Chondrocyte (in vitro differentiated cells): ENCODE measurements around the gene PWWP2B. TPM values are rescaled to one million over a fixed set of nuclear protein-coding genes. Genes with fewer than 3 reads are reported as not detected.
A peak's percentile ranks its signal among the peaks of the same experiment; 100 is the strongest.

ENCODE experiments used
- DNase-seq: peaks from one replicate; pipeline ENCODE4 v3.0.0; 2021; ENCODE audit warnings: mixed read lengths, low spot score
- H3K27ac Mint-ChIP-seq: one replicate; pipeline ENCODE4 v1.8.0; 2021; ENCODE audit warnings: mild to moderate bottlenecking, moderate library complexity, mixed read lengths; ENCODE audit not compliant: unreplicated experiment
- H3K27me3 Mint-ChIP-seq: 2 replicates; pipeline ENCODE4 v1.8.0; 2021; ENCODE audit warnings: low read depth, mixed read lengths
- H3K36me3 Mint-ChIP-seq: 2 replicates; pipeline ENCODE4 v1.8.0; 2021; ENCODE audit warnings: low read depth, mixed read lengths
- H3K4me1 Mint-ChIP-seq: 2 replicates; pipeline ENCODE4 v1.8.0; 2021; ENCODE audit warnings: low read depth, mild to moderate bottlenecking, mixed read lengths
- H3K4me3 Mint-ChIP-seq: one replicate; pipeline ENCODE4 v1.8.0; 2021; ENCODE audit warnings: mild to moderate bottlenecking, moderate library complexity, mixed read lengths; ENCODE audit not compliant: unreplicated experiment
- H3K9me3 Mint-ChIP-seq: 2 replicates; pipeline ENCODE4 v1.8.0; 2021; ENCODE audit warnings: low read depth, mixed read lengths
- CTCF ChIP-seq: fragments of 200-600 bp; sonication (generic); IDR thresholded peaks from 2 replicates; pipeline ENCODE4 v1.5.0; 2021; ENCODE audit warnings: antibody characterized with exemption, mild to moderate bottlenecking, moderate library complexity
- total RNA-seq: library from RNA; stranded (reverse); gene quantifications from 3 replicates; pipeline ENCODE4 v1.2.1, GENCODE V29; 2021

Gene PWWP2B
- total RNA-seq, 1 donor from 2014 or later: 13.2 TPM

GRCh38 chr10:132368881-132369635 lies 27.9 kb upstream of the PWWP2B start:
- peak; percentile 44 for DNase-seq
- Mint-ChIP-seq H3K9me3 (peaks cover 10% of the 10 kb centered on the region), H3K4me3 (no peak overlapping the region), H3K27ac (no peak overlapping the region), H3K36me3 (peaks cover 32% of the 10 kb centered on the region), H3K27me3 (no peaks in the 10 kb centered on the region), H3K4me1 (no peaks in the 10 kb centered on the region)
- no peak for TF ChIP-seq CTCF

- Mint-ChIP-seq H3K9me3 (peaks cover 10% of the 10 kb centered on the region), H3K4me3 (no peak overlapping the region), H3K27ac (no peak overlapping the region), H3K27me3 (no peaks in the 10 kb centered on the region), H3K36me3 (peaks cover 30% of the 10 kb centered on the region), H3K4me1 (no peaks in the 10 kb centered on the region)
- DNase-seq: peak; percentile 28
- no peak for TF ChIP-seq CTCF
These were observed 27.3 kb upstream of the PWWP2B start for GRCh38 chr10:132369636-132370185.

- DNase-seq: peak; percentile 70
- H3K27ac Mint-ChIP-seq: no peak overlapping the region
- no peak overlapping the region for H3K4me3 Mint-ChIP-seq
- peaks cover 25% of the 10 kb centered on the region for H3K36me3 Mint-ChIP-seq
- no peaks in the 10 kb centered on the region for H3K4me1 Mint-ChIP-seq
- H3K9me3 Mint-ChIP-seq: peaks cover 10% of the 10 kb centered on the region
- no peak for TF ChIP-seq CTCF
- H3K27me3 Mint-ChIP-seq: no peaks in the 10 kb centered on the region
These were observed 26.3 kb upstream of the PWWP2B start for GRCh38 chr10:132370426-132371340.

GRCh38 chr10:132371641-132372081 lies 25.3 kb upstream of the PWWP2B start:
- DNase-seq: peak; percentile 59
- no peak overlapping the region for H3K27ac Mint-ChIP-seq
- H3K4me3 Mint-ChIP-seq: no peak overlapping the region
- H3K27me3 Mint-ChIP-seq: no peaks in the 10 kb centered on the region
- peaks cover 27% of the 10 kb centered on the region for H3K36me3 Mint-ChIP-seq
- H3K4me1 Mint-ChIP-seq: no peaks in the 10 kb centered on the region
- H3K9me3 Mint-ChIP-seq: peaks cover 10% of the 10 kb centered on the region
- TF ChIP-seq CTCF: peak; percentile 61

GRCh38 chr10:132372516-132373095 lies 24.4 kb upstream of the PWWP2B start:
- H3K9me3 Mint-ChIP-seq: peaks cover 6% of the 10 kb centered on the region
- no peak for TF ChIP-seq CTCF
- peak; percentile 54 for DNase-seq
- no peak overlapping the region for H3K27ac Mint-ChIP-seq
- no peaks in the 10 kb centered on the region for H3K27me3 Mint-ChIP-seq
- H3K4me1 Mint-ChIP-seq: no peaks in the 10 kb centered on the region
- H3K36me3 Mint-ChIP-seq: peaks cover 19% of the 10 kb centered on the region
- no peak overlapping the region for H3K4me3 Mint-ChIP-seq
